ENCODE data around the gene CCT6B. TPM values are rescaled to one million over a fixed set of nuclear protein-coding genes. Genes with fewer than 3 reads are reported as not detected.
"Not testable (repeated sequence)": the region's sequence is repeated elsewhere in the genome, so short reads cannot be mapped to it uniquely, and the experiment has no call there.

CCT6B gene
- polyA plus RNA-seq, 3 donors: 0.95 to 1.8 (median 1.4) TPM

- Histone ChIP-seq H3K9me3 (replicated peaks in 1 of 2; ENCODE audit: control insufficient read depth in 1 of 2, insufficient read depth in 1 of 2, low read length in 2 of 2) (no peaks in the 10 kb centered on the region), H3K79me2 (ENCODE audit: insufficient read depth, low read length) (no peaks in the 10 kb centered on the region), H3K27ac (ENCODE audit: low read depth in 1 of 2, low read length in 2 of 2) (no peak overlapping the region), H2AFZ (ENCODE audit: insufficient read depth, low read depth, low read length, poor library complexity, severe bottlenecking) (no peak overlapping the region), H3K4me3 (replicated peaks in 1 of 3; ENCODE audit: low read depth in 2 of 3, low read length in 3 of 3) (no peak overlapping the region), H3K4me1 (ENCODE audit: control insufficient read depth in 1 of 2, insufficient read depth in 2 of 2, low read length in 2 of 2) (peaks cover 0 to 1% of the 10 kb centered on the region in 2 donors), H3K9ac (ENCODE audit: insufficient read depth, low read length, poor library complexity, severe bottlenecking) (no peak overlapping the region), H3K27me3 (ENCODE audit: control insufficient read depth in 2 of 2, insufficient read depth in 2 of 2, low read length in 2 of 2) (no peaks in the 10 kb centered on the region), H3K36me3 (replicated peaks in 1 of 2; ENCODE audit: control insufficient read depth in 1 of 2, insufficient read depth in 2 of 2, low read length in 2 of 2) (peaks cover 53 to 94% of the 10 kb centered on the region in 2 donors), H4K20me1 (ENCODE audit: insufficient read depth, low read length) (no peaks in the 10 kb centered on the region), H3K4me2 (replicated peaks; ENCODE audit: extremely low read depth, low read length, poor library complexity, severe bottlenecking) (no peak overlapping the region)
- Mint-ChIP-seq H3K9me3 (peaks cover 0 to 2% (median 0%) of the 10 kb centered on the region in 7 donors), H3K27me3 (ENCODE audit: low read depth in 3 of 3) (no peaks in the 10 kb centered on the region), H3K4me3 (no peak overlapping the region), H3K4me1 (peaks cover 4% of the 10 kb centered on the region), H3K27ac (peak overlapping the region in 6 of 7 donors; percentile 30 to 84 (median 68)), H3K36me3 (peaks cover 61 to 77% of the 10 kb centered on the region in 2 donors)
- no peak for DNase-seq
- WGBS (ENCODE audit: insufficient coverage): 93% methylated on average over 15 of the region's 15 CpGs
- TF ChIP-seq, protein P1, sequence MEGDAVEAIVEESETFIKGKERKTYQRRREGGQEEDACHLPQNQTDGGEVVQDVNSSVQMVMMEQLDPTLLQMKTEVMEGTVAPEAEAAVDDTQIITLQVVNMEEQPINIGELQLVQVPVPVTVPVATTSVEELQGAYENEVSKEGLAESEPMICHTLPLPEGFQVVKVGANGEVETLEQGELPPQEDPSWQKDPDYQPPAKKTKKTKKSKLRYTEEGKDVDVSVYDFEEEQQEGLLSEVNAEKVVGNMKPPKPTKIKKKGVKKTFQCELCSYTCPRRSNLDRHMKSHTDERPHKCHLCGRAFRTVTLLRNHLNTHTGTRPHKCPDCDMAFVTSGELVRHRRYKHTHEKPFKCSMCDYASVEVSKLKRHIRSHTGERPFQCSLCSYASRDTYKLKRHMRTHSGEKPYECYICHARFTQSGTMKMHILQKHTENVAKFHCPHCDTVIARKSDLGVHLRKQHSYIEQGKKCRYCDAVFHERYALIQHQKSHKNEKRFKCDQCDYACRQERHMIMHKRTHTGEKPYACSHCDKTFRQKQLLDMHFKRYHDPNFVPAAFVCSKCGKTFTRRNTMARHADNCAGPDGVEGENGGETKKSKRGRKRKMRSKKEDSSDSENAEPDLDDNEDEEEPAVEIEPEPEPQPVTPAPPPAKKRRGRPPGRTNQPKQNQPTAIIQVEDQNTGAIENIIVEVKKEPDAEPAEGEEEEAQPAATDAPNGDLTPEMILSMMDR (IDR thresholded peaks at IDR 0.05): no peak
- intact Hi-C loops (cut with micrococcal nuclease): loop anchor here in 1 of 2 donors (5.0 kb wide), 1 partner anchor 104 kb away; no protein-coding TSS in a partner anchor
Observed at GRCh38 chr17:35002876-35003551, 41.8 kb upstream of the CCT6B start.

- intact Hi-C loops (cut with micrococcal nuclease): loop anchor here in 1 of 2 donors (5.0 kb wide), 1 partner anchor 106 kb away; no protein-coding TSS in a partner anchor
- WGBS (ENCODE audit: insufficient coverage): no CpG with 5 or more reads among the region's 2 CpGs
Observed at GRCh38 chr17:35001549-35001948, 40.3 kb upstream of the CCT6B start.

GRCh38 chr17:35000965-35001364 lies 39.7 kb upstream of the CCT6B start:
- Mint-ChIP-seq H3K36me3 (peaks cover 54 to 61% of the 10 kb centered on the region in 2 donors), H3K4me1 (peaks cover 24% of the 10 kb centered on the region)
- H3K27ac ChIP-seq (ENCODE audit: low read depth in 1 of 2, low read length in 2 of 2); DNase-seq; H3K4me2 ChIP-seq (replicated peaks; ENCODE audit: extremely low read depth, low read length, poor library complexity, severe bottlenecking); H3K27me3 Mint-ChIP-seq (ENCODE audit: low read depth in 3 of 3); H3K79me2 ChIP-seq (ENCODE audit: insufficient read depth, low read length); H3K9me3 Mint-ChIP-seq; H3K4me3 ChIP-seq (replicated peaks in 1 of 3; ENCODE audit: low read depth in 2 of 3, low read length in 3 of 3); H3K9ac ChIP-seq (ENCODE audit: insufficient read depth, low read length, poor library complexity, severe bottlenecking); H4K20me1 ChIP-seq (ENCODE audit: insufficient read depth, low read length); H3K4me3 Mint-ChIP-seq; H3K9me3 ChIP-seq (replicated peaks in 1 of 2; ENCODE audit: control insufficient read depth in 1 of 2, insufficient read depth in 1 of 2, low read length in 2 of 2); H3K27ac Mint-ChIP-seq; H3K27me3 ChIP-seq (ENCODE audit: control insufficient read depth in 2 of 2, insufficient read depth in 2 of 2, low read length in 2 of 2); H2AFZ ChIP-seq (ENCODE audit: insufficient read depth, low read depth, low read length, poor library complexity, severe bottlenecking): not testable (repeated sequence)
- Histone ChIP-seq H3K4me1 (ENCODE audit: control insufficient read depth in 1 of 2, insufficient read depth in 2 of 2, low read length in 2 of 2) (peaks cover 18 to 22% of the 10 kb centered on the region in 2 donors), H3K36me3 (replicated peaks in 1 of 2; ENCODE audit: control insufficient read depth in 1 of 2, insufficient read depth in 2 of 2, low read length in 2 of 2) (peaks cover 44 to 91% of the 10 kb centered on the region in 2 donors)
- 96% methylated on average over 9 of the region's 14 CpGs for WGBS (ENCODE audit: insufficient coverage)
- intact Hi-C loops (cut with micrococcal nuclease): loop anchor here in 1 of 2 donors (5.0 kb wide), 1 partner anchor 106 kb away; no protein-coding TSS in a partner anchor

More at GRCh38 chr17:35001549-35001948, 40.3 kb upstream of the CCT6B start:
- no peak overlapping the region for H2AFZ ChIP-seq (ENCODE audit: insufficient read depth, low read depth, low read length, poor library complexity, severe bottlenecking)
- Mint-ChIP-seq H3K9me3 (peaks cover 0 to 2% (median 0%) of the 10 kb centered on the region in 7 donors), H3K36me3 (peaks cover 54 to 62% of the 10 kb centered on the region in 2 donors), H3K4me3 (no peak overlapping the region), H3K27ac (no peak overlapping the region), H3K4me1 (peaks cover 18% of the 10 kb centered on the region), H3K27me3 (ENCODE audit: low read depth in 3 of 3) (no peaks in the 10 kb centered on the region)
- no peak overlapping the region for H3K27ac ChIP-seq (ENCODE audit: low read depth in 1 of 2, low read length in 2 of 2)
- TF ChIP-seq, protein P1 (IDR thresholded peaks at IDR 0.05): no peak
- H3K4me3 ChIP-seq (replicated peaks in 1 of 3; ENCODE audit: low read depth in 2 of 3, low read length in 3 of 3): no peak overlapping the region
- H3K36me3 ChIP-seq (replicated peaks in 1 of 2; ENCODE audit: control insufficient read depth in 1 of 2, insufficient read depth in 2 of 2, low read length in 2 of 2): peaks cover 44 to 91% of the 10 kb centered on the region in 2 donors
- DNase-seq: no peak
- no peak overlapping the region for H3K4me2 ChIP-seq (replicated peaks; ENCODE audit: extremely low read depth, low read length, poor library complexity, severe bottlenecking)
- H3K9ac ChIP-seq (ENCODE audit: insufficient read depth, low read length, poor library complexity, severe bottlenecking): no peak overlapping the region
- no peaks in the 10 kb centered on the region for H3K9me3 ChIP-seq (replicated peaks in 1 of 2; ENCODE audit: control insufficient read depth in 1 of 2, insufficient read depth in 1 of 2, low read length in 2 of 2)
- H3K4me1 ChIP-seq (ENCODE audit: control insufficient read depth in 1 of 2, insufficient read depth in 2 of 2, low read length in 2 of 2): peaks cover 12 to 16% of the 10 kb centered on the region in 2 donors
- no peaks in the 10 kb centered on the region for H3K79me2 ChIP-seq (ENCODE audit: insufficient read depth, low read length)
- H4K20me1 ChIP-seq (ENCODE audit: insufficient read depth, low read length): no peaks in the 10 kb centered on the region
- H3K27me3 ChIP-seq (ENCODE audit: control insufficient read depth in 2 of 2, insufficient read depth in 2 of 2, low read length in 2 of 2): no peaks in the 10 kb centered on the region

All from CD14-positive monocyte (primary cell).